Fibroblast of lung (primary cell): Measurements from ENCODE around the gene PMS1.

Experiments used
- CTCF ChIP-seq, 2 donors: IDR thresholded peaks in 1 of 2; conservative IDR thresholded peaks in 1 of 2; 1 replicate in 1 of 2; 2 replicates in 1 of 2; pipeline ENCODE4 v1.5.1; 2011 to 2012; ENCODE audit warnings: low read length in 2 of 2, control low read depth in 1 of 2, inconsistent platforms in 1 of 2, low read depth in 1 of 2, mild to moderate bottlenecking in 1 of 2
- EZH2 ChIP-seq: IDR thresholded peaks from 2 replicates; pipeline ENCODE4 v1.5.1; 2012; ENCODE audit warnings: low read length, control low read depth, mild to moderate bottlenecking; ENCODE audit errors: missing control alignments

GRCh38 chr2:189830510-189830909 is 46.3 kb downstream of the PMS1 start:
- TF ChIP-seq CTCF (conservative IDR thresholded peaks at IDR 0.05 in 1 of 2, IDR thresholded peaks at IDR 0.05 in 1 of 2; ENCODE audit: low read depth in 1 of 2, low read length in 2 of 2) (no peak), EZH2 (no peak)
